H1 (cell line): ENCODE results near the gene SLC4A9. TPM values are rescaled to one million over a fixed set of nuclear protein-coding genes. Genes with fewer than 3 reads are reported as not detected.
A peak's percentile ranks its signal among the peaks of the same experiment; 100 is the strongest.

ENCODE experiments used
- CTCF ChIA-PET: fragments of 300-600 bp; sonication (Branson Sonifier 250); formaldehyde crosslinking; loops from one replicate; lab custom pipeline; 2021; ENCODE audit not compliant: partially characterized antibody; lab: Charles Lee
- POLR2A ChIA-PET: fragments of 300-600 bp; sonication (Branson Sonifier 250); formaldehyde crosslinking; loops from one replicate; lab custom pipeline; 2021; ENCODE audit warnings: inconsistent platforms; ENCODE audit not compliant: partially characterized antibody; lab: Charles Lee
- DNase-seq, 2 experiments: peaks; one replicate each; pipeline versions ENCODE4 v3.0.0 to v3.0.0-alpha.2; 2010 to 2022; ENCODE audit warnings: low spot score in 2 of 2, low read depth in 1 of 2, mixed read lengths in 1 of 2
- FAIRE-seq: peaks from 2 replicates; lab custom pipeline; 2011; peaks lifted over from hg19 to GRCh38; lab: Jason Lieb, UNC
- H2AFZ ChIP-seq: 2 replicates; pipeline ENCODE4 v1.8.1; 2012; ENCODE audit warnings: low read length, inconsistent platforms
- H2AK5ac ChIP-seq: 2 replicates; pipeline ENCODE4 v1.6.1; 2013; ENCODE audit warnings: low read depth, low read length
- H2BK120ac ChIP-seq: replicated peaks from 2 replicates; pipeline ENCODE3; 2013; ENCODE audit warnings: low read depth, low read length, inconsistent platforms
- H2BK12ac ChIP-seq: 2 replicates; pipeline ENCODE4 v1.6.1; 2013; ENCODE audit warnings: low read depth, low read length
- H2BK15ac ChIP-seq: 2 replicates; pipeline ENCODE4 v1.6.1; 2013; ENCODE audit warnings: low read length
- H2BK20ac ChIP-seq: 2 replicates; pipeline ENCODE4 v1.6.1; 2013; ENCODE audit warnings: low read length
- H2BK5ac ChIP-seq: 2 replicates; pipeline ENCODE4 v1.6.1; 2013; ENCODE audit warnings: low read depth, low read length
- H3K14ac ChIP-seq: 2 replicates; pipeline ENCODE4 v1.6.1; 2013; ENCODE audit warnings: inconsistent platforms; ENCODE audit not compliant: insufficient read length
- H3K18ac ChIP-seq: 2 replicates; pipeline ENCODE4 v1.6.1; 2013; ENCODE audit warnings: low read length; ENCODE audit errors: extremely low read depth
- H3K23ac ChIP-seq: 2 replicates; pipeline ENCODE4 v1.6.1; 2013; ENCODE audit warnings: inconsistent platforms; ENCODE audit not compliant: insufficient read length
- H3K23me2 ChIP-seq: 2 replicates; pipeline ENCODE4 v1.6.1; 2013; ENCODE audit warnings: low read depth, low read length
- H3K27ac ChIP-seq: 2 replicates; pipeline ENCODE4 v1.6.1; 2011; ENCODE audit warnings: low read depth, low read length, inconsistent platforms
- H3K27me3 ChIP-seq, 4 experiments: replicated peaks in 1 of 4; 1 replicate in 1 of 4; 2 replicates in 3 of 4; pipeline versions ENCODE4 v1.6.1 to v1.8.1; 2011 to 2013; ENCODE audit warnings: low read length in 3 of 4, mild to moderate bottlenecking in 3 of 4, inconsistent platforms in 2 of 4, mixed read lengths in 2 of 4, moderate library complexity in 1 of 4; ENCODE audit not compliant: control insufficient read depth in 3 of 4, insufficient read depth in 3 of 4; ENCODE audit errors: extremely low read depth in 1 of 4
- H3K36me3 ChIP-seq, 4 experiments: 2 replicates each; pipeline versions ENCODE4 v1.6.1 to v1.8.1; 2011 to 2013; ENCODE audit warnings: mild to moderate bottlenecking in 4 of 4, low read length in 3 of 4, moderate library complexity in 2 of 4, control low read depth in 1 of 4, inconsistent platforms in 1 of 4; ENCODE audit not compliant: insufficient read depth in 4 of 4, control insufficient read depth in 2 of 4
- H3K4ac ChIP-seq: replicated peaks from 2 replicates; pipeline ENCODE3; 2013; ENCODE audit warnings: low read length, low read depth, mixed read lengths, inconsistent platforms; ENCODE audit not compliant: insufficient read length
- H3K4me1 ChIP-seq, 4 experiments: replicated peaks in 1 of 4; 1 replicate in 1 of 4; 2 replicates in 3 of 4; pipeline versions ENCODE4 v1.6.1 to v1.8.1; 2011 to 2013; ENCODE audit warnings: low read length in 3 of 4, inconsistent platforms in 2 of 4, mixed read lengths in 1 of 4; ENCODE audit not compliant: insufficient read depth in 4 of 4, control insufficient read depth in 3 of 4
- H3K4me2 ChIP-seq, 2 experiments: 2 replicates each; pipeline versions ENCODE4 v1.6.1 to v1.8.1; 2011 to 2013; ENCODE audit warnings: low read depth in 2 of 2, low read length in 2 of 2, control low read depth in 1 of 2, inconsistent platforms in 1 of 2, mild to moderate bottlenecking in 1 of 2; ENCODE audit not compliant: insufficient read depth in 1 of 2
- H3K4me3 ChIP-seq, 4 experiments: fragments of 200-600, 300-600 bp in 1 of 4; sonication (generic), shearing (Covaris generic), sonication (Bioruptor Twin) in 1 of 4; 2 replicates each; pipeline versions ENCODE4 v1.5.1 to v1.8.1; 2011 to 2016; ENCODE audit warnings: low read length in 4 of 4, low read depth in 3 of 4, control low read depth in 2 of 4, inconsistent platforms in 2 of 4, mild to moderate bottlenecking in 2 of 4, mixed read lengths in 1 of 4, moderate library complexity in 1 of 4; ENCODE audit not compliant: insufficient read depth in 2 of 4; ENCODE audit errors: extremely low read depth in 1 of 4
- H3K56ac ChIP-seq: replicated peaks from 2 replicates; pipeline ENCODE3; 2013; ENCODE audit warnings: low read depth, mild to moderate bottlenecking, mixed read lengths, low read length, inconsistent platforms; ENCODE audit not compliant: insufficient read length
- H3K79me1 ChIP-seq: 2 replicates; pipeline ENCODE4 v1.6.1; 2013; ENCODE audit warnings: low read depth, low read length, control low read depth
- H3K79me2 ChIP-seq, 2 experiments: 2 replicates each; pipeline versions ENCODE4 v1.6.1 to v1.8.1; 2012 to 2013; ENCODE audit warnings: low read length in 2 of 2, mild to moderate bottlenecking in 2 of 2, inconsistent platforms in 1 of 2; ENCODE audit not compliant: insufficient read depth in 2 of 2, control insufficient read depth in 1 of 2
- H3K9ac ChIP-seq, 4 experiments: replicated peaks in 1 of 4; 1 replicate in 1 of 4; 2 replicates in 3 of 4; pipeline versions ENCODE4 v1.6.1 to v1.8.1; 2011 to 2013; ENCODE audit warnings: low read depth in 3 of 4, low read length in 3 of 4, control low read depth in 2 of 4, mild to moderate bottlenecking in 2 of 4, moderate library complexity in 2 of 4, inconsistent platforms in 1 of 4; ENCODE audit errors: extremely low read depth in 1 of 4
- H3K9me3 ChIP-seq, 2 experiments: 2 replicates each; pipeline versions ENCODE4 v1.6.1 to v1.8.1; 2012 to 2013; ENCODE audit warnings: mild to moderate bottlenecking in 2 of 2, moderate library complexity in 2 of 2, control low read depth in 1 of 2, inconsistent platforms in 1 of 2, low read depth in 1 of 2, low read length in 1 of 2, mixed read lengths in 1 of 2; ENCODE audit not compliant: insufficient read depth in 2 of 2
- H4K20me1 ChIP-seq, 2 experiments: replicated peaks in 1 of 2; 2 replicates each; pipeline versions ENCODE3 to v1.8.1; 2011 to 2013; ENCODE audit warnings: inconsistent platforms in 2 of 2, low read length in 2 of 2, mild to moderate bottlenecking in 1 of 2; ENCODE audit not compliant: insufficient read depth in 2 of 2, control insufficient read depth in 1 of 2
- H4K5ac ChIP-seq: 2 replicates; pipeline ENCODE4 v1.6.1; 2013; ENCODE audit warnings: low read length, low read depth, mixed read lengths, inconsistent platforms; ENCODE audit not compliant: insufficient read length
- H4K8ac ChIP-seq: 2 replicates; pipeline ENCODE4 v1.8.0; 2013; ENCODE audit warnings: mild to moderate bottlenecking, moderate library complexity, low read length, inconsistent platforms; ENCODE audit not compliant: insufficient read depth; ENCODE audit errors: extremely low read depth
- H4K91ac ChIP-seq: replicated peaks from 2 replicates; pipeline ENCODE3; 2013; ENCODE audit warnings: low read length, mixed read lengths, inconsistent platforms; ENCODE audit not compliant: insufficient read length
- GTF2F1 ChIP-seq: IDR thresholded peaks from 2 replicates; pipeline ENCODE4 v1.6.1; 2012; ENCODE audit warnings: low read depth, low read length, improper control_type of control experiment, borderline replicate concordance
- WGBS, 2 experiments: shearing (Covaris generic) in 1 of 2; methylation state at CpG; one replicate each; pipeline versions ENCODE4 v1.1.6 to v1.1.7; 2013 to 2015; ENCODE audit warnings: low lambda C conversion rate in 2 of 2, mixed read lengths in 2 of 2, inconsistent platforms in 1 of 2, low coverage in 1 of 2, missing lambda C conversion rate in 1 of 2; ENCODE audit not compliant: insufficient replicate concordance in 2 of 2, insufficient coverage in 1 of 2, insufficient read length in 1 of 2; ENCODE audit errors: extremely low coverage in 1 of 2, missing lambda C conversion rate in 1 of 2; 5-methylcytosine and 5-hydroxymethylcytosine counted together
- polyA plus RNA-seq, 7 experiments: library from polyadenylated mRNA; depleted of rRNA in 3 of 7; stranded (reverse) in 5 of 7; unstranded in 2 of 7; fragments of >200 nt in 5 of 7; fragments of 200-250 nt in 2 of 7; gene quantifications; 1 replicate in 5 of 7; 2 replicates in 1 of 7; 4 replicates in 1 of 7; pipeline versions ENCODE4 v1.2.1 to v1.2.3, GENCODE V29; 2011 to 2013; ENCODE audit warnings: missing spikeins in 2 of 7, mixed read lengths in 2 of 7
- total RNA-seq: library from RNA; stranded (reverse); fragmentation: NEBNext Ultra II Directional; extraction: Animal tissue kit (Norgen Biotek cat#: 25700); gene quantifications from 2 replicates; pipeline ENCODE4 v1.2.1, GENCODE V29; 2021
- TF ChIP-seq, protein P1 (sequence below): IDR thresholded peaks from 2 replicates; pipeline ENCODE4 v1.6.1; 2012; ENCODE audit warnings: low read length, inconsistent platforms

Gene SLC4A9
- total and polyA plus RNA-seq, 2 of the 8 experiments (the other 6 are each of a cell fraction or from before 2014, with no cell fraction given) = 0.15 to 0.28 TPM

DNA sequence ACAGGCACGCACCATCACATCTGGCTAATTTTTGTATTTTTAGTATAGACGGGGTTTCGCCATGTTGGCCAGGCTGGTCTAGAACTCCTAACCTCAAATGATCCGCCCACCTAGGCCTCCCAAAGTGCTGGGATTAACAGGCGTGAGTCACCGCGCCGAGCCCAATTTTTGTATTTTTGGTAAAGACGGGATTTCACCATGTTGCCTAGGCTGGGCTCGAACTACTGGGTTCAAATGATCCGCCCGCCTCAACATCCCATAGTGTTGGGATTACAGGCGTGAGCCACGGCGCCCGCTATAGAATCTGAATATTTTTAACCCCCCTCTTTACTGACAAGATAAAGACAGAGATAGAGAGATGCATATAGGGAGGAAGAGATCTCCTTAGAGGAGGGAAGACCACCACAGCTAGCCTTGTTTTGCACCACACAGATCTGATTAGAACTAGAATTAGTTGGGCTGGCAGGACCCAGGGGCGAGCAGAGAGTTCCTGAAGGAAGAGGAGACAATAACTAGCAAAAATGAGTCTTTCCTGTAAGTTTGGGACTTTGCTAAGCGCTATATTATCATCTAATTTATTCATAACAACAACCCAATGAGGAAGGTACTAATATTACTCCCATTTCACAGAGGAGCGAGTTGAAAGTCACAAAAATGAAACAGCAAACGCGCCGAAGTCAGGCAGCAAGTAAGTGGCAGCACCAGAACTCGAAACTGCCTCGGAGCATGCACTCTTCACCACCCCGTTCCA is 40.2 kb downstream of the SLC4A9 start:
- CTCF ChIA-PET = interaction anchor here (1.3 to 2.1 kb wide), 3 partner anchors 28 to 159 kb away, joined by 3 to 7 read pairs (median 6); no protein-coding TSS in a partner anchor
- Histone ChIP-seq H3K14ac (no peak overlapping the region), H3K9me3 (no peaks in the 10 kb centered on the region), H3K27ac (peak overlapping the region; percentile 92; the same call in 1 of the 2 replicates), H3K4me1 (peaks cover 0 to 6% (median 5%) of the 10 kb centered on the region in 4 experiments; a peak in 5 of 7 replicates), H4K91ac (peak overlapping the region; percentile 87), H3K18ac (peak overlapping the region; percentile 78; the same call in 1 of the 2 replicates), H4K5ac (peak overlapping the region; percentile 30), H3K79me2 (peaks cover 31 to 40% of the 10 kb centered on the region in 2 experiments), H3K4me3 (peak overlapping the region; percentile 94 to 100 (median 97)), H2AFZ (no peak overlapping the region; the same call in 1 of the 2 replicates), H3K27me3 (no peaks in the 10 kb centered on the region), H2BK5ac (peak overlapping the region; percentile 97; the same call in 1 of the 2 replicates), H4K8ac (peak overlapping the region; percentile 41; the same call in 1 of the 2 replicates), H3K36me3 (no peaks in the 10 kb centered on the region), H3K23me2 (peaks cover 4% of the 10 kb centered on the region), H2BK15ac (no peak overlapping the region), H2BK120ac (no peak overlapping the region), H3K4me2 (peak overlapping the region; percentile 79 to 85), H3K56ac (no peak overlapping the region), H3K79me1 (no peaks in the 10 kb centered on the region), H2BK12ac (no peak overlapping the region; the same call in 1 of the 2 replicates), H3K23ac (no peak overlapping the region), H4K20me1 (peaks cover 11 to 15% of the 10 kb centered on the region in 2 experiments), H2BK20ac (no peak overlapping the region), H2AK5ac (no peak overlapping the region), H3K9ac (peak overlapping the region in 3 of 4 experiments; percentile 89 to 98 (median 94); a peak in 6 of 7 replicates), H3K4ac (no peak overlapping the region)
- TF ChIP-seq, protein P1, sequence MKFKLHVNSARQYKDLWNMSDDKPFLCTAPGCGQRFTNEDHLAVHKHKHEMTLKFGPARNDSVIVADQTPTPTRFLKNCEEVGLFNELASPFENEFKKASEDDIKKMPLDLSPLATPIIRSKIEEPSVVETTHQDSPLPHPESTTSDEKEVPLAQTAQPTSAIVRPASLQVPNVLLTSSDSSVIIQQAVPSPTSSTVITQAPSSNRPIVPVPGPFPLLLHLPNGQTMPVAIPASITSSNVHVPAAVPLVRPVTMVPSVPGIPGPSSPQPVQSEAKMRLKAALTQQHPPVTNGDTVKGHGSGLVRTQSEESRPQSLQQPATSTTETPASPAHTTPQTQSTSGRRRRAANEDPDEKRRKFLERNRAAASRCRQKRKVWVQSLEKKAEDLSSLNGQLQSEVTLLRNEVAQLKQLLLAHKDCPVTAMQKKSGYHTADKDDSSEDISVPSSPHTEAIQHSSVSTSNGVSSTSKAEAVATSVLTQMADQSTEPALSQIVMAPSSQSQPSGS = no peak
- TF ChIP-seq GTF2F1 = no peak
- 29% methylated on average over 25 of the region's 25 CpGs; no CpG with 5 or more reads in 1 of the 2 experiments for WGBS, 2 experiments
- no peak for FAIRE-seq
- peak in 1 of 2 experiments; percentile 46 for DNase-seq
- POLR2A ChIA-PET = interaction anchor here (0.6 to 2.9 kb wide), 12 partner anchors 9 to 247 kb away, joined by 3 to 29 read pairs (median 4); partner anchors contain the start of genes IK, NDUFA2 and SRA1
